ENCODE results near the gene FAM72D.
"Not testable (repeated sequence)": the region's sequence is repeated elsewhere in the genome, so short reads cannot be mapped to it uniquely, and the experiment has no call there.

- not testable (repeated sequence) for TF ChIP-seq CTCF, POLR2A (IDR thresholded peaks at IDR 0.05)
Observed at GRCh38 chr1:145082483-145083255, 13.1 kb upstream of the FAM72D start.
